WTC11 (cell line): ENCODE data around the gene ERP29.

Experiments used
- CREB1 ChIP-seq: sonication (generic); formaldehyde crosslinking; IDR thresholded peaks from 2 replicates; pipeline ENCODE4 v1.8.0; 2023; ENCODE audit warnings: mild to moderate bottlenecking, missing genetic modification reagents
- CREM ChIP-seq: sonication (generic); formaldehyde crosslinking; IDR thresholded peaks from 2 replicates; pipeline ENCODE4 v1.8.1; 2022; ENCODE audit warnings: mild to moderate bottlenecking, missing genetic modification reagents, moderate library complexity
- GABPB1 ChIP-seq: sonication (generic); formaldehyde crosslinking; IDR thresholded peaks from 2 replicates; pipeline ENCODE4 v1.8.1; 2023; ENCODE audit warnings: mild to moderate bottlenecking, missing genetic modification reagents
- GTF2I ChIP-seq: fragments of 250-450 bp; sonication (Bioruptor Pico); conservative IDR thresholded peaks from 2 replicates; pipeline ENCODE4 v1.4.0; 2021; ENCODE audit warnings: mild to moderate bottlenecking
- KAT7 ChIP-seq: sonication (generic); formaldehyde crosslinking; IDR thresholded peaks from 2 replicates; pipeline ENCODE4 v1.8.1; 2023; ENCODE audit warnings: missing genetic modification reagents, mild to moderate bottlenecking, borderline replicate concordance
- NR3C1 ChIP-seq: sonication (generic); formaldehyde crosslinking; conservative IDR thresholded peaks from 2 replicates; pipeline ENCODE4 v1.8.1; 2023; ENCODE audit warnings: low read depth, mild to moderate bottlenecking, missing genetic modification reagents
- TEAD1 ChIP-seq: sonication (generic); formaldehyde crosslinking; IDR thresholded peaks from 2 replicates; pipeline ENCODE4 v1.8.0; 2022; ENCODE audit warnings: mild to moderate bottlenecking, missing genetic modification reagents
- TF ChIP-seq, protein P1 (sequence below): sonication (generic); formaldehyde crosslinking; IDR thresholded peaks from 2 replicates; pipeline ENCODE4 v1.8.0; 2022; ENCODE audit warnings: mild to moderate bottlenecking, missing genetic modification reagents
- TF ChIP-seq, protein P2 (sequence below): sonication (generic); formaldehyde crosslinking; IDR thresholded peaks from 2 replicates; pipeline ENCODE4 v1.8.1; 2023; ENCODE audit warnings: mild to moderate bottlenecking, missing genetic modification reagents, moderate library complexity
- TF ChIP-seq, protein P3 (sequence below): sonication (generic); formaldehyde crosslinking; IDR thresholded peaks from 2 replicates; pipeline ENCODE4 v1.8.0; 2022; ENCODE audit warnings: mild to moderate bottlenecking, missing genetic modification reagents
- TF ChIP-seq, protein P4 (sequence below): sonication (generic); formaldehyde crosslinking; IDR thresholded peaks from 2 replicates; pipeline ENCODE4 v1.8.0; 2022; ENCODE audit warnings: mild to moderate bottlenecking, missing genetic modification reagents
- TF ChIP-seq, protein P5 (sequence below): sonication (generic); formaldehyde crosslinking; IDR thresholded peaks from 2 replicates; pipeline ENCODE4 v1.8.1; 2022; ENCODE audit warnings: missing genetic modification reagents, borderline replicate concordance
- TF ChIP-seq, protein P6 (sequence below): fragments of 200-600 bp; IDR thresholded peaks from 2 replicates; pipeline ENCODE4 v1.8.0; 2022; ENCODE audit warnings: antibody characterized with exemption

DNA sequence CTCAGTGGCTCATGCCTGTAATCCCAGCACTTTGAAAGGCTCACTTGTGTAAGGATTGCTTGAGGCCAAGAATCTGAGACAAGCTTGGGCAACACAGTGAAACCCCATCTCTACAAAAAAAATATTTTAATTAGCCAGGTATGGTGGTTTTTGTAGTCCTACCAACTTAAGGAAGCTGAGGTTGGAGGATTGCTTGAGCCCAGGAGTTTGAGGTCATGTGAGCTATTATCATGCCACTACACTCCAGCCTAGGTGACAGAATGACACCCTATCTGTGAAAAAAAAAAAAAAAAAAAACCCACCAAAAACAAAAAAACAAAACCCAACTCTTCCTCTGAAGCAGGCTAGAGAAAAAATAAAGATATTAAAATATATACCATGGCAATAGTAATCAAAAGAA lies 41.4 kb upstream of the ERP29 start:
- TF ChIP-seq, protein P1, sequence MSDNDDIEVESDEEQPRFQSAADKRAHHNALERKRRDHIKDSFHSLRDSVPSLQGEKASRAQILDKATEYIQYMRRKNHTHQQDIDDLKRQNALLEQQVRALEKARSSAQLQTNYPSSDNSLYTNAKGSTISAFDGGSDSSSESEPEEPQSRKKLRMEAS (CRISPR knock-in tag), result no peak
- TF ChIP-seq, protein P2, sequence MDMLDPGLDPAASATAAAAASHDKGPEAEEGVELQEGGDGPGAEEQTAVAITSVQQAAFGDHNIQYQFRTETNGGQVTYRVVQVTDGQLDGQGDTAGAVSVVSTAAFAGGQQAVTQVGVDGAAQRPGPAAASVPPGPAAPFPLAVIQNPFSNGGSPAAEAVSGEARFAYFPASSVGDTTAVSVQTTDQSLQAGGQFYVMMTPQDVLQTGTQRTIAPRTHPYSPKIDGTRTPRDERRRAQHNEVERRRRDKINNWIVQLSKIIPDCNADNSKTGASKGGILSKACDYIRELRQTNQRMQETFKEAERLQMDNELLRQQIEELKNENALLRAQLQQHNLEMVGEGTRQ, result no peak
- TF ChIP-seq, protein P3, sequence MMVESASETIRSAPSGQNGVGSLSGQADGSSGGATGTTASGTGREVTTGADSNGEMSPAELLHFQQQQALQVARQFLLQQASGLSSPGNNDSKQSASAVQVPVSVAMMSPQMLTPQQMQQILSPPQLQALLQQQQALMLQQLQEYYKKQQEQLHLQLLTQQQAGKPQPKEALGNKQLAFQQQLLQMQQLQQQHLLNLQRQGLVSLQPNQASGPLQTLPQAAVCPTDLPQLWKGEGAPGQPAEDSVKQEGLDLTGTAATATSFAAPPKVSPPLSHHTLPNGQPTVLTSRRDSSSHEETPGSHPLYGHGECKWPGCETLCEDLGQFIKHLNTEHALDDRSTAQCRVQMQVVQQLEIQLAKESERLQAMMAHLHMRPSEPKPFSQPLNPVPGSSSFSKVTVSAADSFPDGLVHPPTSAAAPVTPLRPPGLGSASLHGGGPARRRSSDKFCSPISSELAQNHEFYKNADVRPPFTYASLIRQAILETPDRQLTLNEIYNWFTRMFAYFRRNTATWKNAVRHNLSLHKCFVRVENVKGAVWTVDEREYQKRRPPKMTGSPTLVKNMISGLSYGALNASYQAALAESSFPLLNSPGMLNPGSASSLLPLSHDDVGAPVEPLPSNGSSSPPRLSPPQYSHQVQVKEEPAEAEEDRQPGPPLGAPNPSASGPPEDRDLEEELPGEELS (CRISPR knock-in tag), result no peak
- TF ChIP-seq NR3C1 (CRISPR knock-in tag), result no peak
- TF ChIP-seq, protein P4, sequence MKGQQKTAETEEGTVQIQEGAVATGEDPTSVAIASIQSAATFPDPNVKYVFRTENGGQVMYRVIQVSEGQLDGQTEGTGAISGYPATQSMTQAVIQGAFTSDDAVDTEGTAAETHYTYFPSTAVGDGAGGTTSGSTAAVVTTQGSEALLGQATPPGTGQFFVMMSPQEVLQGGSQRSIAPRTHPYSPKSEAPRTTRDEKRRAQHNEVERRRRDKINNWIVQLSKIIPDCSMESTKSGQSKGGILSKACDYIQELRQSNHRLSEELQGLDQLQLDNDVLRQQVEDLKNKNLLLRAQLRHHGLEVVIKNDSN (CRISPR knock-in tag), result no peak
- TF ChIP-seq GTF2I (CRISPR knock-in tag), result no peak
- TF ChIP-seq TEAD1 (CRISPR knock-in tag), result no peak
- TF ChIP-seq, protein P5, sequence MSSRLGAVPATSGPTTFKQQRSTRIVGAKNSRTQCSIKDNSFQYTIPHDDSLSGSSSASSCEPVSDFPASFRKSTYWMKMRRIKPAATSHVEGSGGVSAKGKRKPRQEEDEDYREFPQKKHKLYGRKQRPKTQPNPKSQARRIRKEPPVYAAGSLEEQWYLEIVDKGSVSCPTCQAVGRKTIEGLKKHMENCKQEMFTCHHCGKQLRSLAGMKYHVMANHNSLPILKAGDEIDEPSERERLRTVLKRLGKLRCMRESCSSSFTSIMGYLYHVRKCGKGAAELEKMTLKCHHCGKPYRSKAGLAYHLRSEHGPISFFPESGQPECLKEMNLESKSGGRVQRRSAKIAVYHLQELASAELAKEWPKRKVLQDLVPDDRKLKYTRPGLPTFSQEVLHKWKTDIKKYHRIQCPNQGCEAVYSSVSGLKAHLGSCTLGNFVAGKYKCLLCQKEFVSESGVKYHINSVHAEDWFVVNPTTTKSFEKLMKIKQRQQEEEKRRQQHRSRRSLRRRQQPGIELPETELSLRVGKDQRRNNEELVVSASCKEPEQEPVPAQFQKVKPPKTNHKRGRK (CRISPR knock-in tag), result no peak
- TF ChIP-seq KAT7 (CRISPR knock-in tag), result no peak
- TF ChIP-seq, protein P6, sequence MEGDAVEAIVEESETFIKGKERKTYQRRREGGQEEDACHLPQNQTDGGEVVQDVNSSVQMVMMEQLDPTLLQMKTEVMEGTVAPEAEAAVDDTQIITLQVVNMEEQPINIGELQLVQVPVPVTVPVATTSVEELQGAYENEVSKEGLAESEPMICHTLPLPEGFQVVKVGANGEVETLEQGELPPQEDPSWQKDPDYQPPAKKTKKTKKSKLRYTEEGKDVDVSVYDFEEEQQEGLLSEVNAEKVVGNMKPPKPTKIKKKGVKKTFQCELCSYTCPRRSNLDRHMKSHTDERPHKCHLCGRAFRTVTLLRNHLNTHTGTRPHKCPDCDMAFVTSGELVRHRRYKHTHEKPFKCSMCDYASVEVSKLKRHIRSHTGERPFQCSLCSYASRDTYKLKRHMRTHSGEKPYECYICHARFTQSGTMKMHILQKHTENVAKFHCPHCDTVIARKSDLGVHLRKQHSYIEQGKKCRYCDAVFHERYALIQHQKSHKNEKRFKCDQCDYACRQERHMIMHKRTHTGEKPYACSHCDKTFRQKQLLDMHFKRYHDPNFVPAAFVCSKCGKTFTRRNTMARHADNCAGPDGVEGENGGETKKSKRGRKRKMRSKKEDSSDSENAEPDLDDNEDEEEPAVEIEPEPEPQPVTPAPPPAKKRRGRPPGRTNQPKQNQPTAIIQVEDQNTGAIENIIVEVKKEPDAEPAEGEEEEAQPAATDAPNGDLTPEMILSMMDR, result no peak
- no peak for TF ChIP-seq GABPB1
- no peak for TF ChIP-seq CREB1 (CRISPR knock-in tag)
- no peak for TF ChIP-seq CREM (CRISPR knock-in tag)
